Measurements from ENCODE around the gene RAPGEF4. TPM values are rescaled to one million over a fixed set of nuclear protein-coding genes. Genes with fewer than 3 reads are reported as not detected.

RAPGEF4 gene
- total and polyA plus RNA-seq, 9 of the 15 experiments (the other 6 are each of a cell fraction or from before 2014, with no cell fraction given) = 0.04 to 0.33 (median 0.13) TPM; not detected in 6

DNA sequence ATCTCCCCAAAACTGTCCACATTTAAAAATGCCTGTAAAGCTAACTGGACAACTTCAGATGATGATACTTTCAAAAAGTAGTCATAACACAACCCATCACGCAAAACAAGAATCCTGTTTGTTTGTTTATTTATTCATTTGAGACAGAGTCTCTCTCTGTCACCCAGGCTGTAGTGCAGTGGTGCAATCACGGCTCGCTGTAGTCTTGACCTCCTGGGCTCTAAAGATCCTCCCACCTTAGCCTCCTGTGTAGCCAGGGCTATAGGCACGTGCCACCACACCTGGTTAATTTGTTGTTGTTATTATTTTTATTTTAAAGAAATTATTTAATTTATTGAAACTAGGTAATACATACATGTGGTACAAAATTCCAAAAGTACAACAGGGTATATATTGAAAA is 94.8 kb downstream of the RAPGEF4 start:
- Histone ChIP-seq H4K20me1 (replicated peaks; ENCODE audit: control insufficient read depth, insufficient read depth, low read length) (0 out of 2 replicates have a peak, but pooled peaks cover 5% of the 10 kb centered on the region), H3K4me2 (ENCODE audit: insufficient read depth, low read length) (no peak overlapping the region), H3K27me3 (ENCODE audit: control insufficient read depth in 2 of 2, insufficient read depth in 2 of 2, low read length in 2 of 2) (peaks cover 0 to 3% of the 10 kb centered on the region in 2 experiments; a peak in 3 of 5 replicates), H3K79me2 (ENCODE audit: control insufficient read depth, insufficient read depth, low read length) (no peaks in the 10 kb centered on the region), H3K9me3 (replicated peaks; ENCODE audit: control insufficient read depth, insufficient read depth, low read depth, low read length) (no peaks in the 10 kb centered on the region), H3K9me1 (ENCODE audit: control insufficient read depth, insufficient read depth, low read length) (no peaks in the 10 kb centered on the region), H3K36me3 (ENCODE audit: control insufficient read depth, insufficient read depth, low read length) (no peaks in the 10 kb centered on the region), H2AFZ (ENCODE audit: low read depth, low read length) (no peak overlapping the region), H3K4me1 (replicated peaks in 1 of 2; ENCODE audit: control insufficient read depth in 2 of 2, insufficient read depth in 2 of 2, low read length in 2 of 2) (no peaks in the 10 kb centered on the region), H3K27ac (ENCODE audit: extremely low read depth, low read depth, low read length) (no peak overlapping the region), H3K4me3 (no peak overlapping the region), H3K9ac (ENCODE audit: insufficient read depth in 1 of 2, low read depth in 2 of 2, low read length in 2 of 2) (no peak overlapping the region)
- ChIA-PET POLR2A (interaction anchor here (1.3 kb wide), 1 partner anchor 13 kb away, joined by 5 read pairs; no protein-coding TSS in a partner anchor), CTCF (ENCODE audit: low intra/inter-chr PET ratio) (no interaction called here)
- no TSS peak for BruUV-seq (replicated peaks)
- DNase-seq (ENCODE audit: extremely low read depth in 1 of 4, low spot score in 3 of 4) = no peak
- TF ChIP-seq ZNF239 (CRISPR knock-in tag; IDR thresholded peaks at IDR 0.05) (no peak), CREM (IDR thresholded peaks at IDR 0.05; ENCODE audit: low read depth) (no peak), RCOR1 (IDR thresholded peaks at IDR 0.05; ENCODE audit: borderline replicate concordance in 1 of 2, low read depth in 2 of 2, low read length in 2 of 2) (no peak), CBX8 (IDR thresholded peaks at IDR 0.05; ENCODE audit: borderline replicate concordance, extremely low read depth, low read depth, low read length, poor library complexity, severe bottlenecking) (no peak), PTRF (tag; IDR thresholded peaks at IDR 0.05) (no peak), CREBBP (IDR thresholded peaks at IDR 0.05; ENCODE audit: low read depth, low read length) (no peak), ZFP30 (CRISPR knock-in tag; IDR thresholded peaks at IDR 0.05; ENCODE audit: borderline replicate concordance) (no peak), SMARCB1 (IDR thresholded peaks at IDR 0.05; ENCODE audit: insufficient read length, low read depth) (no peak)
- TF ChIP-seq, protein P1, sequence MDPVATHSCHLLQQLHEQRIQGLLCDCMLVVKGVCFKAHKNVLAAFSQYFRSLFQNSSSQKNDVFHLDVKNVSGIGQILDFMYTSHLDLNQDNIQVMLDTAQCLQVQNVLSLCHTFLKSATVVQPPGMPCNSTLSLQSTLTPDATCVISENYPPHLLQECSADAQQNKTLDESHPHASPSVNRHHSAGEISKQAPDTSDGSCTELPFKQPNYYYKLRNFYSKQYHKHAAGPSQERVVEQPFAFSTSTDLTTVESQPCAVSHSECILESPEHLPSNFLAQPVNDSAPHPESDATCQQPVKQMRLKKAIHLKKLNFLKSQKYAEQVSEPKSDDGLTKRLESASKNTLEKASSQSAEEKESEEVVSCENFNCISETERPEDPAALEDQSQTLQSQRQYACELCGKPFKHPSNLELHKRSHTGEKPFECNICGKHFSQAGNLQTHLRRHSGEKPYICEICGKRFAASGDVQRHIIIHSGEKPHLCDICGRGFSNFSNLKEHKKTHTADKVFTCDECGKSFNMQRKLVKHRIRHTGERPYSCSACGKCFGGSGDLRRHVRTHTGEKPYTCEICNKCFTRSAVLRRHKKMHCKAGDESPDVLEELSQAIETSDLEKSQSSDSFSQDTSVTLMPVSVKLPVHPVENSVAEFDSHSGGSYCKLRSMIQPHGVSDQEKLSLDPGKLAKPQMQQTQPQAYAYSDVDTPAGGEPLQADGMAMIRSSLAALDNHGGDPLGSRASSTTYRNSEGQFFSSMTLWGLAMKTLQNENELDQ (CRISPR knock-in tag; IDR thresholded peaks at IDR 0.05; ENCODE audit: borderline replicate concordance) = no peak
- WGBS (ENCODE audit: insufficient coverage, low coverage, missing lambda C conversion rate) = 2% methylated on average over 4 of the region's 4 CpGs
- ATAC-seq = no peak
- no peak for FAIRE-seq
- in situ Hi-C loops (cut with MboI) = no loop called here
- intact Hi-C loops (cut with micrococcal nuclease) = no loop called here

Data from K562 (cell line).